ENCODE results near the gene GEMIN7. TPM values are rescaled to one million over a fixed set of nuclear protein-coding genes. Genes with fewer than 3 reads are reported as not detected.

Gene GEMIN7
- total and polyA plus RNA-seq, 2 donors from 2014 or later: 17.2 to 32.2 TPM

GRCh38 chr19:45098521-45099466 is 19.7 kb downstream of the GEMIN7 start:
- TF ChIP-seq CTCF (IDR thresholded peaks at IDR 0.05; ENCODE audit: borderline replicate concordance, extremely low read depth, insufficient read depth): no peak
- no peaks in the 10 kb centered on the region for H3K27me3 ChIP-seq (ENCODE audit: control insufficient read depth, insufficient read depth, low read length)
- peaks cover 5 to 83% (median 79%) of the 10 kb centered on the region in 3 donors for H3K4me1 ChIP-seq (ENCODE audit: control insufficient read depth in 2 of 3, insufficient read depth in 2 of 3, low read depth in 1 of 3, low read length in 3 of 3)
- DNase-seq (peak in 2 of 5 donors; percentile 37 to 69), FAIRE-seq (no peak)
- H3K9ac ChIP-seq (ENCODE audit: low read length in 3 of 3): peak overlapping the region in 1 of 3 donors; percentile 72
- H3K36me3 ChIP-seq (ENCODE audit: control insufficient read depth in 2 of 3, insufficient read depth in 3 of 3, low read length in 3 of 3): no peaks in the 10 kb centered on the region
- H3K9me3 ChIP-seq (ENCODE audit: control insufficient read depth in 2 of 3, insufficient read depth in 1 of 3, low read length in 3 of 3): no peaks in the 10 kb centered on the region
- intact Hi-C loops (cut with DNase I): no loop called here
- peak overlapping the region; percentile 39 to 77 for H3K27ac ChIP-seq (ENCODE audit: low read depth in 2 of 2, low read length in 2 of 2)
- H3K4me3 ChIP-seq (ENCODE audit: low read length in 3 of 3): peak overlapping the region in 1 of 3 donors; percentile 0

GRCh38 chr19:45099467-45100191 is 20.6 kb downstream of the GEMIN7 start:
- Histone ChIP-seq H3K4me1 (ENCODE audit: control insufficient read depth in 2 of 3, insufficient read depth in 2 of 3, low read depth in 1 of 3, low read length in 3 of 3) (peaks cover 3 to 84% (median 78%) of the 10 kb centered on the region in 3 donors), H3K36me3 (ENCODE audit: control insufficient read depth in 2 of 3, insufficient read depth in 3 of 3, low read length in 3 of 3) (no peaks in the 10 kb centered on the region), H3K27me3 (ENCODE audit: control insufficient read depth, insufficient read depth, low read length) (no peaks in the 10 kb centered on the region), H3K9ac (ENCODE audit: low read length in 3 of 3) (peak overlapping the region in 1 of 3 donors; percentile 72), H3K4me3 (ENCODE audit: low read length in 3 of 3) (peak overlapping the region in 1 of 3 donors; percentile 0), H3K9me3 (ENCODE audit: control insufficient read depth in 2 of 3, insufficient read depth in 1 of 3, low read length in 3 of 3) (no peaks in the 10 kb centered on the region), H3K27ac (ENCODE audit: low read depth in 2 of 2, low read length in 2 of 2) (peak overlapping the region; percentile 6 to 77)
- intact Hi-C loops (cut with DNase I): no loop called here
- TF ChIP-seq CTCF (IDR thresholded peaks at IDR 0.05; ENCODE audit: borderline replicate concordance, extremely low read depth, insufficient read depth): no peak
- FAIRE-seq (no peak), DNase-seq (peak in 1 of 5 donors; percentile 58)

GRCh38 chr19:45100201-45100600 is 21.1 kb downstream of the GEMIN7 start:
- FAIRE-seq: no peak
- Histone ChIP-seq H3K9me3 (ENCODE audit: control insufficient read depth in 2 of 3, insufficient read depth in 1 of 3, low read length in 3 of 3) (no peaks in the 10 kb centered on the region), H3K27ac (ENCODE audit: low read depth in 2 of 2, low read length in 2 of 2) (peak overlapping the region; percentile 6 to 77)

More at GRCh38 chr19:45100201-45100600, 21.1 kb downstream of the GEMIN7 start:
- intact Hi-C loops (cut with DNase I): no loop called here
- Histone ChIP-seq H3K9ac (ENCODE audit: low read length in 3 of 3) (peak overlapping the region in 1 of 3 donors; percentile 67), H3K27me3 (ENCODE audit: control insufficient read depth, insufficient read depth, low read length) (no peaks in the 10 kb centered on the region), H3K36me3 (ENCODE audit: control insufficient read depth in 2 of 3, insufficient read depth in 3 of 3, low read length in 3 of 3) (no peaks in the 10 kb centered on the region), H3K4me3 (ENCODE audit: low read length in 3 of 3) (no peak overlapping the region), H3K4me1 (ENCODE audit: control insufficient read depth in 2 of 3, insufficient read depth in 2 of 3, low read depth in 1 of 3, low read length in 3 of 3) (peaks cover 3 to 81% (median 78%) of the 10 kb centered on the region in 3 donors)
- TF ChIP-seq CTCF (IDR thresholded peaks at IDR 0.05; ENCODE audit: borderline replicate concordance, extremely low read depth, insufficient read depth): no peak
- no peak for DNase-seq
